Measurements from ENCODE around the gene ELMO1. TPM values are rescaled to one million over a fixed set of nuclear protein-coding genes. Genes with fewer than 3 reads are reported as not detected.

The ELMO1 gene
- total RNA-seq, 2 experiments from 2014 or later = 68.0 to 74.4 TPM

GRCh38 chr7:37481154-37481553 is 32.5 kb upstream of the ELMO1 start:
- no peak overlapping the region for H3K27ac Mint-ChIP-seq
- H3K4me1 Mint-ChIP-seq = no peaks in the 10 kb centered on the region
- no peaks in the 10 kb centered on the region for H3K36me3 Mint-ChIP-seq
- no peak overlapping the region for H3K4me3 Mint-ChIP-seq
- peaks cover 3% of the 10 kb centered on the region for H3K27me3 Mint-ChIP-seq
- H3K9me3 Mint-ChIP-seq = no peaks in the 10 kb centered on the region
- no peak for DNase-seq

GRCh38 chr7:37480041-37481031 is 31.7 kb upstream of the ELMO1 start:
- no peaks in the 10 kb centered on the region for H3K4me1 Mint-ChIP-seq
- H3K36me3 Mint-ChIP-seq = no peaks in the 10 kb centered on the region
- no peaks in the 10 kb centered on the region for H3K9me3 Mint-ChIP-seq
- no peak for DNase-seq
- H3K27ac Mint-ChIP-seq = no peak overlapping the region
- H3K27me3 Mint-ChIP-seq = peaks cover 3% of the 10 kb centered on the region
- no peak overlapping the region for H3K4me3 Mint-ChIP-seq

- Mint-ChIP-seq H3K27ac (no peak overlapping the region), H3K36me3 (no peaks in the 10 kb centered on the region), H3K4me3 (no peak overlapping the region), H3K9me3 (no peaks in the 10 kb centered on the region), H3K27me3 (peaks cover under 1% of the 10 kb centered on the region), H3K4me1 (no peaks in the 10 kb centered on the region)
- no peak for DNase-seq
Observed at GRCh38 chr7:37476881-37477450, 28.3 kb upstream of the ELMO1 start.

GRCh38 chr7:37476428-37476827 is 27.8 kb upstream of the ELMO1 start:
- no peak for DNase-seq
- Mint-ChIP-seq H3K4me3 (no peak overlapping the region), H3K36me3 (no peaks in the 10 kb centered on the region), H3K27ac (no peak overlapping the region), H3K9me3 (no peaks in the 10 kb centered on the region), H3K27me3 (no peaks in the 10 kb centered on the region), H3K4me1 (no peaks in the 10 kb centered on the region)

GRCh38 chr7:37475646-37476045 is 27.0 kb upstream of the ELMO1 start:
- no peak overlapping the region for H3K27ac Mint-ChIP-seq
- no peak overlapping the region for H3K4me3 Mint-ChIP-seq
- H3K27me3 Mint-ChIP-seq = no peaks in the 10 kb centered on the region
- H3K36me3 Mint-ChIP-seq = no peaks in the 10 kb centered on the region
- H3K9me3 Mint-ChIP-seq = no peaks in the 10 kb centered on the region
- DNase-seq = no peak
- no peaks in the 10 kb centered on the region for H3K4me1 Mint-ChIP-seq

- no peak overlapping the region for H3K4me3 Mint-ChIP-seq
- no peaks in the 10 kb centered on the region for H3K4me1 Mint-ChIP-seq
- H3K27me3 Mint-ChIP-seq = no peaks in the 10 kb centered on the region
- H3K36me3 Mint-ChIP-seq = no peaks in the 10 kb centered on the region
- no peak for DNase-seq
- H3K27ac Mint-ChIP-seq = no peak overlapping the region
- no peaks in the 10 kb centered on the region for H3K9me3 Mint-ChIP-seq
Observed at GRCh38 chr7:37471619-37472018, 23.0 kb upstream of the ELMO1 start.

- H3K4me3 Mint-ChIP-seq = no peak overlapping the region
- no peaks in the 10 kb centered on the region for H3K9me3 Mint-ChIP-seq
- H3K4me1 Mint-ChIP-seq = peaks cover 2% of the 10 kb centered on the region
- DNase-seq = no peak
- no peak overlapping the region for H3K27ac Mint-ChIP-seq
- peaks cover 4% of the 10 kb centered on the region for H3K27me3 Mint-ChIP-seq
- H3K36me3 Mint-ChIP-seq = no peaks in the 10 kb centered on the region
Observed at GRCh38 chr7:37467002-37467401, 18.3 kb upstream of the ELMO1 start.

GRCh38 chr7:37462138-37462537 is 13.5 kb upstream of the ELMO1 start:
- no peak for DNase-seq
- no peak overlapping the region for H3K4me3 Mint-ChIP-seq
- H3K4me1 Mint-ChIP-seq = peaks cover 2% of the 10 kb centered on the region

GRCh38 chr7:37455081-37455480 is 6.4 kb upstream of the ELMO1 start:
- H3K27me3 Mint-ChIP-seq = no peaks in the 10 kb centered on the region
- no peak overlapping the region for H3K27ac Mint-ChIP-seq
- no peak overlapping the region for H3K4me3 Mint-ChIP-seq
- H3K9me3 Mint-ChIP-seq = no peaks in the 10 kb centered on the region
- H3K36me3 Mint-ChIP-seq = no peaks in the 10 kb centered on the region
- DNase-seq = no peak
- peaks cover 1% of the 10 kb centered on the region for H3K4me1 Mint-ChIP-seq

More at GRCh38 chr7:37462138-37462537, 13.5 kb upstream of the ELMO1 start:
- Mint-ChIP-seq H3K9me3 (no peaks in the 10 kb centered on the region), H3K36me3 (no peaks in the 10 kb centered on the region), H3K27me3 (peaks cover 4% of the 10 kb centered on the region), H3K27ac (no peak overlapping the region)

- no peak overlapping the region for H3K27ac Mint-ChIP-seq
- DNase-seq = no peak
- peaks cover 2% of the 10 kb centered on the region for H3K36me3 Mint-ChIP-seq
- no peaks in the 10 kb centered on the region for H3K9me3 Mint-ChIP-seq
- peaks cover 6% of the 10 kb centered on the region for H3K4me1 Mint-ChIP-seq
- H3K27me3 Mint-ChIP-seq = peaks cover 3% of the 10 kb centered on the region
- H3K4me3 Mint-ChIP-seq = no peak overlapping the region
Observed at GRCh38 chr7:37452346-37452745, 3.7 kb upstream of the ELMO1 start.

GRCh38 chr7:37450035-37450434 is 1.4 kb upstream of the ELMO1 start:
- DNase-seq = no peak
- Mint-ChIP-seq H3K9me3 (no peaks in the 10 kb centered on the region), H3K27ac (no peak overlapping the region), H3K36me3 (peaks cover 7% of the 10 kb centered on the region), H3K27me3 (peaks cover 3% of the 10 kb centered on the region), H3K4me3 (peak overlapping the region; percentile 89), H3K4me1 (peaks cover 25% of the 10 kb centered on the region)

GRCh38 chr7:37449621-37450020 is 957 bp upstream of the ELMO1 start:
- no peak for DNase-seq
- Mint-ChIP-seq H3K4me3 (peak overlapping the region; percentile 89), H3K27ac (peak overlapping the region; percentile 94), H3K27me3 (peaks cover 3% of the 10 kb centered on the region), H3K36me3 (peaks cover 11% of the 10 kb centered on the region), H3K9me3 (no peaks in the 10 kb centered on the region), H3K4me1 (peaks cover 27% of the 10 kb centered on the region)

- DNase-seq = peak; percentile 51
- H3K4me1 Mint-ChIP-seq = peaks cover 34% of the 10 kb centered on the region
- H3K4me3 Mint-ChIP-seq = peak overlapping the region; percentile 89
- H3K27me3 Mint-ChIP-seq = peaks cover 3% of the 10 kb centered on the region
- H3K9me3 Mint-ChIP-seq = no peaks in the 10 kb centered on the region
- H3K36me3 Mint-ChIP-seq = peaks cover 17% of the 10 kb centered on the region
- H3K27ac Mint-ChIP-seq = peak overlapping the region; percentile 95
Observed at GRCh38 chr7:37448011-37448635, 541 bp downstream of the ELMO1 start.

GRCh38 chr7:37446371-37446770 is 2.3 kb downstream of the ELMO1 start:
- peak overlapping the region; percentile 55 for H3K4me3 Mint-ChIP-seq
- peak overlapping the region; percentile 13 for H3K27ac Mint-ChIP-seq
- peaks cover 3% of the 10 kb centered on the region for H3K27me3 Mint-ChIP-seq
- no peak for DNase-seq
- no peaks in the 10 kb centered on the region for H3K9me3 Mint-ChIP-seq
- H3K4me1 Mint-ChIP-seq = peaks cover 49% of the 10 kb centered on the region
- H3K36me3 Mint-ChIP-seq = peaks cover 19% of the 10 kb centered on the region

- H3K4me1 Mint-ChIP-seq = peaks cover 55% of the 10 kb centered on the region
- no peaks in the 10 kb centered on the region for H3K9me3 Mint-ChIP-seq
- DNase-seq = no peak
- peaks cover 21% of the 10 kb centered on the region for H3K36me3 Mint-ChIP-seq
- H3K27ac Mint-ChIP-seq = peak overlapping the region; percentile 44
- H3K27me3 Mint-ChIP-seq = peaks cover 3% of the 10 kb centered on the region
- H3K4me3 Mint-ChIP-seq = no peak overlapping the region
Observed at GRCh38 chr7:37445790-37446189, 2.9 kb downstream of the ELMO1 start.
